Measurements from ENCODE around the gene PIAS3. TPM values are rescaled to one million over a fixed set of nuclear protein-coding genes. Genes with fewer than 3 reads are reported as not detected.
"Not testable (repeated sequence)": the region's sequence is repeated elsewhere in the genome, so short reads cannot be mapped to it uniquely, and the experiment has no call there.

The PIAS3 gene
- total RNA-seq, 1 donor from 2014 or later: 25.5 TPM

- intact Hi-C loops (cut with micrococcal nuclease): no loop called here
Observed at GRCh38 chr1:145877923-145878486, 19.1 kb upstream of the PIAS3 start.

DNA sequence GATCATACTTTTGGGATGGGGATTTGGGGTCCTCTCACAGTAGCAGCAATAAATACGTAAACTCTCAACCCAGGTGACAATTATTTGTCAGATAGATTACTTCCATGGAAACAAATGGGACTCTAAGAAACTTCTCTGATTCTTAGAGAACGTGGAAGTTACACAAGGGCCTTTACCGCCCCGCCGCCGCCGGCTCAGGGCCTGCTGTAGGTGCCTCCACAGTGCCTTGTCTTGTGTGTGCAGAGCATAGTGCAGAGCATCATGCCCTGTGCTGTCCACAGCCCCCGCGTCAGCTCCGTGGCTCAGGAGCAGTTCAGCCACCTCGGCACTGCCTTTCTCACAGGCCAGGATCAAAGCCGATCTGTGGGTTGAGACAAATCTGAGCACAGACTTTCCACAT lies 15.8 kb upstream of the PIAS3 start:
- intact Hi-C loops (cut with micrococcal nuclease): no loop called here

GRCh38 chr1:145871994-145872924 lies 13.4 kb upstream of the PIAS3 start:
- intact Hi-C loops (cut with micrococcal nuclease): no loop called here

GRCh38 chr1:145868232-145868631 lies 9.4 kb upstream of the PIAS3 start:
- intact Hi-C loops (cut with micrococcal nuclease): no loop called here

GRCh38 chr1:145863282-145864018 lies 4.6 kb upstream of the PIAS3 start:
- intact Hi-C loops (cut with micrococcal nuclease): no loop called here

DNA sequence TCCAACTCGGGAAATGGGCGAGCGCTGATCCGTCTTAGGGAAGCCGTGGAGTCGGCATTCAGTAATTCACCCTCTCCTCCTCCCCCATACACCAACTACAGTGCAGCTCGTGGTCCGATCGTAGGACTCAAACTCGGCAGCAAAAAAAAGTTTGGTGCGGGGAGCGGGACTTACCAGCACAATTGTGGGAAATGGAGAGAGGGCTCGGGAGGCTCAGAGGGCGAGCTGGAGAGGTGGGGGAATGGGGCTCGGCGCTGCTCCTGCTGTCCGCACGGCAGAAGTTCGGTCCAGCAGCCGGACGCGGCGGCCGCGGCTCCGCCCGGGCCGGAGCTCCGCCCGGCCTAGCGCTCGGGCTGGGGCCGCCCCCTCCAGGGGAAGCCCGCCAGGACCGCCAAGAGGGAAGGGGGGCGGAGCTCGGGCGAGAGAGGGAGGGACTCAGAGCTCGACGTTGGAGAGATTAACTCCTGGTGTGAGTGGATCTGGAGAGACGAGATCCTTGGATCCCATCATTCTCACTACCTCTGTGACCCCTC lies 676 bp upstream of the PIAS3 start:
- intact Hi-C loops (cut with micrococcal nuclease): loop anchor here (1.0 to 5.0 kb wide), 10 partner anchors 15 to 179 kb away; partner anchors contain the start of genes ANKRD34A, ANKRD35, NUDT17 and PEX11B

- intact Hi-C loops (cut with micrococcal nuclease): loop anchor here (2.0 to 5.0 kb wide), 9 partner anchors 14 to 180 kb away; partner anchors contain the start of genes ANKRD34A, NUDT17, PEX11B and POLR3C
Observed at GRCh38 chr1:145858238-145858900, 512 bp downstream of the PIAS3 start.

GRCh38 chr1:145857170-145857569 lies 1.7 kb downstream of the PIAS3 start:
- intact Hi-C loops (cut with micrococcal nuclease): loop anchor here (5.0 kb wide), 1 partner anchor 155 kb away; no protein-coding TSS in a partner anchor

DNA sequence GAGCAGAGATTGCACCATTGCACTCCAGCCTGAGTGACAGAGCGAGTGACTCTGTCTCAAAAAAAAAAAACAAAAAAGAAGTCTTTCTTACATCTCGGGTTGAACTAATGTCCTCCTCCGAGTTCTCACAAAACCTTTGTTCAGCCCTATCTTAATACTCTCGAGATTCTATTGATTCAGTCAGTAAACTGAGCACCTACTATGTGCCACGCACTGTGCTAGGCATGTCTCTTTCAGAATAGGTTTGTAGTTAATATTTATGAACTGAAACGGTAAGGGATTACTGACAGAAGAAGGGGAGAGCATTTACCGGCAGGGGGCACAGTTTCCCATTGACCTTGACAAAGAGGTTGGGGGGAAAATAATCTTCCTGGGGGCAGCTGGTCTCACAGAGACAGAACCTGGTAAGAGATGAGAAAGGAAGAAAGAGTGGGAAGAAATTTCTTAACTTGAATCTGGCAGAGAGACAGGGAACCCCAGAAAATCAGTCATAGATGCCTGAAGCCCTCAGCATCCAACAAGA lies 3.4 kb downstream of the PIAS3 start:
- intact Hi-C loops (cut with micrococcal nuclease): loop anchor here (5.0 kb wide), 1 partner anchor 157 kb away; no protein-coding TSS in a partner anchor

DNA sequence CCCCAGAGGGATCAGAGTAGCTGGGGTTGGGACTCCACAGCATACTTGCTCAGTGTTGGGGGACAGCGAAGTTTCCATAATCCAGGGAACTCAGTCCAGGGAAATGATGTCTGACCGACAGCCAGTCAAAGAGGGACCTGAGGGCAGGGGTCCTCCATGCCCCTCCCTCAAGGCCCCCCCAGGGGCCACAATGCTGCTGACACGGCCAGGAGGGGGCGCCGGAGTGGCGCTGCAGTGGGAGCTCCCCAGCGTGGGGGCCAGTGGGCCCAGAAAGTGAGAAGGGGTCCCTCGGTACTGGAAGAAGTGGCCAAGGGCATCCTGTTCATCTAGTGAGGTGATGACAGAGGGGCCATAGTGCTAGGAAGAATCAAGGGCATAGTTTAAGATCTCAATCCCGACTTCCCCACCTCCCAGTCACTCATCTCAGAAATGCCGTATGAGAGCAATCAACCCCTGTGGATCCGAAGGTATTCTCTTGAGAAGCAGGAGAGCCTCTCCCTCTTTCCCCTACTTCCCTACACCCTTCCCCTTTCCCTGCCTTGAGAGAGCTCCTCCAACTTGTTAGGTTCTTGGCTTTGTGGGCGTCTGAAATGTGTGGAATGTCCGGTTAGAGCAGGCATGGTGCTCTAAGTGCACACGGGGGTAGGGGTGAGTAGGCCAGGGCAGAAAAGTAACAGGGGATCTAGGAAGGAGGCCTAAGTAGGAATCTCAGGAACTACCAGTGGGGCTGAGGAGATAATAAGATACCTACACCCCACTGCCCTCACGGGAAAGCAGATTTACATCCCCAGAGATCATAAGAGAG lies 9.3 kb downstream of the PIAS3 start:
- intact Hi-C loops (cut with micrococcal nuclease): no loop called here

DNA sequence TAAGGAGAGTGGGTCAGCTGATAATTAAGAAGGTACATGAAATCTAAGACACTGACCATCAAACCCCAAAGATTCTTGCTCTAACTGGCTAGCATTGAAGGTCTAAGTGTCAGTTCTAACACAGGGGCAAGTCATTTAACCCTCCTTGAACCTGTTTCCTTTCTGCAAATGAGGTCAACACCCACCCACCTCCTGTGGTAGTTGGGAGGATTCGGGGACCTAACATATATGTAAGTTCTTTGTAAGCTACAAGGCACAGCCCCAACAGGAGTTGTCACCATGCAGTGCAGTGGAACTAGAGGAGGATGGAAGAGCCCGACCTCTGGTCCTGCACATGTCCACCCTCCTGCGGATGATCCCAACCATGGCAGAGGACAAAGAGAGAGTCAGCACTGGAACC lies 11.1 kb downstream of the PIAS3 start:
- intact Hi-C loops (cut with micrococcal nuclease): loop anchor here (2.0 kb wide), 2 partner anchors 67 to 71 kb away; partner anchors contain the start of gene PEX11B

DNA sequence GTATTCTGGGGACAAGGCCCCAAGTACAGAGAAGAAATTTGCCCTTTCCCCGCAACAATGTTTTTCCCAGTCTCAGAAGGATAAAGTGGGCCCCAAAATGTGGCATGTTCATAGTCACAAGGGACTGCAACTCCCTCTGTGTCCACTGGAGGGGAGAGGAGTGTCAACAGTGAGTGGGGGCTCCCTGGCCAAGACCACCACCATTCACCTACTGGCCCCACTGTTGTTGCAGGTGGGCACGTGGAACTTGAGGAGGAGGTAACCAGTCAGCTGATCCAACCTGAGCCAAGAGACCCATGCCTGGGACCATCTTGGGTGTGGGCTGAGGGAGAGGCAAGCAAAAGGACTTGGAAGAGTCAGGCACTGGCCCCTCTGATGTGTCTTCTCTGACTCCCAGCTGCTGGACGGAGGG lies 12.7 kb downstream of the PIAS3 start:
- intact Hi-C loops (cut with micrococcal nuclease): loop anchor here (1.0 to 2.0 kb wide), 3 partner anchors 65 to 131 kb away; partner anchors contain the start of gene PEX11B

- intact Hi-C loops (cut with micrococcal nuclease): loop anchor here (1.0 to 2.0 kb wide), 9 partner anchors 13 to 168 kb away; partner anchors contain the start of genes ANKRD34A, ITGA10, PEX11B and PIAS3
Observed at GRCh38 chr1:145845514-145846161, 13.2 kb downstream of the PIAS3 start, which contains the start of gene NUDT17. TSS of gene NUDT17 (plus strand) at chr1:145845630. CDS start at chr1:145845641, 11 bp downstream.

- intact Hi-C loops (cut with micrococcal nuclease): loop anchor here (1.0 to 2.0 kb wide), 6 partner anchors 14 to 168 kb away; partner anchors contain the start of genes ANKRD34A, ITGA10, PIAS3 and POLR3C
Observed at GRCh38 chr1:145845144-145845513, 13.8 kb downstream of the PIAS3 start.

DNA sequence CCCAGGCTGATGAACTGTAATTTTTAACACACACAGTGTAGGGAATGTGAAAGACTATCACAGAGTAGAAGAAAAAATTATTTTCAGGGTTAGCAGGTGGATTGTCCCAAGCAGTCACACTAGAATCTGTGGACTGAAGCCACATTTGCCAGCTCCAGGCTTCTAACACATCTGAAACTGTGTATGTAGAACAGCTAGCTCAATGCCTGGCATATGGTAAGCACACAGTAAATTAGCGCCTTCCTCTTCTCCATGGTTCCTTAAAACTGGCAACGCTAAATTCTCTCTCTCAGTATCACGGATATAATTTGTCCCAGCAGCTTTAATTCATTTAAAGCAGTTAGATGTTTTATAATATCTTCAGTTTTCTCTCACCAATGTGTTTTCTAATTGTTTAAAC lies 15.8 kb downstream of the PIAS3 start:
- intact Hi-C loops (cut with micrococcal nuclease): no loop called here

- intact Hi-C loops (cut with micrococcal nuclease): no loop called here
Observed at GRCh38 chr1:145837656-145838055, 21.2 kb downstream of the PIAS3 start.

- intact Hi-C loops (cut with micrococcal nuclease): not testable (repeated sequence)
Observed at GRCh38 chr1:145830810-145831209, 28.1 kb downstream of the PIAS3 start.

DNA sequence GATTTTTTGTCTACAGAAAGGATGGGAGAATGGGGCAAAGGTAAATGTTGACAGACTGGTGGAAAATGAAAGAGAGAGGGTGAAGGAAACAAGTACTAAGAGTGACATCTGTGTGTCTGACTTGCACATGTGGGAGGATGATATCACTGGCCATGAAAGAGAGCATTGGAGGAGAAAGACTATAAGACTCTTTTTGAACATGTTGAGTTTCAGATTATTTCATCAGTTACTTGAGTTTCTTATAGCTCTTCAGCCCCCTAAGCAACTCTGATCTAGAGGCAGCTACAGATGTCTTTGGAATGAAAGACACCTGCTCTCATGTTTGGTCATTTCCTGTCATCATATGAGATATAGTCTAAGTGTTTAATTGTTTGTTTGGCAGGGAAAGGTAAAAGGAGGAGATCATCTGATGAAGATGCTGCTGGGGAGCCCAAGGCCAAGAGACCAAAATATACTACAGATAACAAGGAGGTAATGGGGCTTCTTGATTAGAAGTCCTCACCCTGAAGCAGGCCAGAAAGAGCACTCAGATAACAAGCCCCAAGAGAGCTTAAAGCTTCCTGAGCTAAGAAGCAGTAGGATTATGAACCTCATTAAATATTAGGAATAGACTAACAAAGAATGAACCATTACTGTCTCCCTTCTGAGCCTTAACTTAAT lies 30.4 kb downstream of the PIAS3 start:
- intact Hi-C loops (cut with micrococcal nuclease): loop anchor here (2.0 to 10.0 kb wide), 2 partner anchors 40 to 224 kb away; partner anchors contain the start of gene GPR89A

Measured in T-helper 1 cell treated with Interleukin-12 subunit alpha and Interleukin-12 subunit beta and Interleukin-4 antibody, amounts not matched to agents 30 ng/mL and 1 ng/mL, for 36 hours (primary cell).